HepG2 (cell line): ENCODE measurements around the gene AIDA. TPM values are rescaled to one million over a fixed set of nuclear protein-coding genes. Genes with fewer than 3 reads are reported as not detected.

Source experiments
- DMAP1 ChIP-seq: IDR thresholded peaks from 2 replicates; pipeline ENCODE4 v1.6.1; 2016
- GATAD1 ChIP-seq: IDR thresholded peaks from 2 replicates; pipeline ENCODE4 v1.6.1; 2016; ENCODE audit warnings: missing genetic modification reagents, missing compliant biosample characterization
- HNRNPLL ChIP-seq: fragments of 200-400 bp; formaldehyde crosslinking; IDR thresholded peaks from 2 replicates; pipeline ENCODE4 v1.6.1; 2017; ENCODE audit warnings: mild to moderate bottlenecking, low read depth, low read length; ENCODE audit not compliant: poor library complexity, severe bottlenecking
- JDP2 ChIP-seq: sonication (generic); formaldehyde crosslinking; IDR thresholded peaks from 2 replicates; pipeline ENCODE4 v1.8.1; 2022; ENCODE audit warnings: missing genetic modification reagents, borderline replicate concordance
- KDM3A ChIP-seq: IDR thresholded peaks from 2 replicates; pipeline ENCODE4 v1.6.1; 2018; ENCODE audit warnings: low read depth, missing compliant biosample characterization
- MEIS1 ChIP-seq: sonication (generic); formaldehyde crosslinking; IDR thresholded peaks from 2 replicates; pipeline ENCODE4 v1.9.0; 2021; ENCODE audit warnings: mild to moderate bottlenecking, missing genetic modification reagents, moderate library complexity, borderline replicate concordance
- SMARCC2 ChIP-seq: fragments of 450-650 bp; IDR thresholded peaks from 2 replicates; pipeline ENCODE4 v1.6.1; 2017; ENCODE audit warnings: antibody characterized with exemption, mild to moderate bottlenecking
- SNAI1 ChIP-seq: sonication (generic); formaldehyde crosslinking; IDR thresholded peaks from 2 replicates; pipeline ENCODE4 v1.5.0; 2020; ENCODE audit warnings: mild to moderate bottlenecking, missing genetic modification reagents, borderline replicate concordance
- TBX2 ChIP-seq: sonication (generic); formaldehyde crosslinking; IDR thresholded peaks from 2 replicates; pipeline ENCODE4 v1.5.0; 2020; ENCODE audit warnings: missing genetic modification reagents, mild to moderate bottlenecking, borderline replicate concordance
- TEAD3 ChIP-seq: optimal IDR thresholded peaks from 2 replicates; pipeline ENCODE3; 2016; ENCODE audit warnings: borderline replicate concordance
- TFAP4 ChIP-seq: sonication (generic); IDR thresholded peaks from 2 replicates; pipeline ENCODE4 v1.6.1; 2016; ENCODE audit warnings: low read depth, borderline replicate concordance
- ZMYM3 ChIP-seq: sonication (generic); formaldehyde crosslinking; IDR thresholded peaks from 2 replicates; pipeline ENCODE4 v1.5.1; 2020; ENCODE audit warnings: mild to moderate bottlenecking, missing genetic modification reagents
- ZNF143 ChIP-seq: sonication (generic); formaldehyde crosslinking; IDR thresholded peaks from 2 replicates; pipeline ENCODE4 v1.4.0; 2020; ENCODE audit warnings: missing genetic modification reagents
- ZNF292 ChIP-seq: sonication (generic); formaldehyde crosslinking; IDR thresholded peaks from 2 replicates; pipeline ENCODE4 v1.8.1; 2022; ENCODE audit warnings: mild to moderate bottlenecking, low read depth, missing genetic modification reagents, borderline replicate concordance
- ZNF484 ChIP-seq: sonication (generic); formaldehyde crosslinking; IDR thresholded peaks from 2 replicates; pipeline ENCODE4 v1.5.1; 2020; ENCODE audit warnings: mild to moderate bottlenecking, low read depth, missing genetic modification reagents, borderline replicate concordance
- polyA plus RNA-seq, 8 experiments: library from polyadenylated mRNA; depleted of rRNA in 3 of 8; stranded (reverse) in 7 of 8; unstranded in 1 of 8; fragments of >200 nt; fragmentation: Illumina TruSeq in 4 of 8; extraction: Trizol in 4 of 8; gene quantifications; 2 replicates each; pipeline versions ENCODE4 v1.2.1 to v1.2.3, GENCODE V29; 2011 to 2016; ENCODE audit warnings: low read depth in 4 of 8, missing spikeins in 1 of 8, mixed read lengths in 1 of 8; ENCODE audit not compliant: insufficient read depth in 1 of 8
- total RNA-seq, 5 experiments: library from RNA; depleted of rRNA; stranded (reverse); fragments of >200 nt; fragmentation: Illumina TruSeq; extraction: Trizol; gene quantifications; 2 replicates each; pipeline ENCODE4 v1.2.3, GENCODE V29; 2016; ENCODE audit warnings: low read depth in 1 of 5
- TF ChIP-seq, protein P1 (sequence below): sonication (generic); formaldehyde crosslinking; IDR thresholded peaks from 2 replicates; pipeline ENCODE4 v1.4.0; 2020; ENCODE audit warnings: missing genetic modification reagents
- TF ChIP-seq, protein P2 (sequence below): sonication (generic); formaldehyde crosslinking; IDR thresholded peaks from 2 replicates; pipeline ENCODE4 v1.4.0; 2020; ENCODE audit warnings: missing genetic modification reagents

AIDA gene
- total and polyA plus RNA-seq, 2 of the 13 experiments (the other 11 are each of a cell fraction or from before 2014, with no cell fraction given): 17.5 to 35.4 TPM

DNA sequence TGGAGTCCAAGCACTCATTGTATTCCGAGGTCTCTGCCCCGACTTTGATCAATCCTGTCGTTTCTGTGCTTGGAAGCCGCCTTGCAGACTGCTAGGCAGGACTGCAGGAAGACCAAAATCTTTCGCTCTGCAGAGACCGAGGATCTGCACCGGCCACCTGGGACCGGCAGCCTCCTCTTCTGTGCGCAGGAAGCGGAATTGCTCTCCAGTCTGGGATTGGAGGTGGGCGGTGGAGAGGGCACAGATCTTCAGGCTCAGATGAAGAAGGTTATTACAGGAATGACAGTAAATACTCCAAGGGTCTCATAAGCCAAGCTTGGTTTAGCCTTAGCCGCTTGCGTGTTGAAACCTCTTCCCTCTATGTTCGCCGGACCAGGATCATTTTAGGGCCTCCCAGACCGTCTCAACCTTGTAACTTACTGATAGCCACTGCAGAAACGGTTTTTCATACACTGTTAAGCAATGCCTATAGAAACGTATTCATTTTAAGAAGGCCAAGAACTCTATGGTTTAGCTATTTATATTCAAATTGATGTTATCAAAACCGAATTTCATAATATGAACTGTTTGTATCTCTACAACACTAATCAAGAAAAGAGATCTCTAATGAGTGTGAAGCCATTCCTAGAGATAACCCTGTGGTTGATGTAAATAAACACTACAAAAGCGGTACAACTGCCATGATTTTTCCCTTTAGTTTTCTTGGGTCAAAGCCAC is 93.3 kb downstream of the AIDA start (continued):
- TF ChIP-seq, protein P1, sequence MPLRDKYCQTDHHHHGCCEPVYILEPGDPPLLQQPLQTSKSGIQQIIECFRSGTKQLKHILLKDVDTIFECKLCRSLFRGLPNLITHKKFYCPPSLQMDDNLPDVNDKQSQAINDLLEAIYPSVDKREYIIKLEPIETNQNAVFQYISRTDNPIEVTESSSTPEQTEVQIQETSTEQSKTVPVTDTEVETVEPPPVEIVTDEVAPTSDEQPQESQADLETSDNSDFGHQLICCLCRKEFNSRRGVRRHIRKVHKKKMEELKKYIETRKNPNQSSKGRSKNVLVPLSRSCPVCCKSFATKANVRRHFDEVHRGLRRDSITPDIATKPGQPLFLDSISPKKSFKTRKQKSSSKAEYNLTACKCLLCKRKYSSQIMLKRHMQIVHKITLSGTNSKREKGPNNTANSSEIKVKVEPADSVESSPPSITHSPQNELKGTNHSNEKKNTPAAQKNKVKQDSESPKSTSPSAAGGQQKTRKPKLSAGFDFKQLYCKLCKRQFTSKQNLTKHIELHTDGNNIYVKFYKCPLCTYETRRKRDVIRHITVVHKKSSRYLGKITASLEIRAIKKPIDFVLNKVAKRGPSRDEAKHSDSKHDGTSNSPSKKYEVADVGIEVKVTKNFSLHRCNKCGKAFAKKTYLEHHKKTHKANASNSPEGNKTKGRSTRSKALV (CRISPR knock-in tag): peak; percentile 53; the same call in 1 of the 2 replicates
- TF ChIP-seq ZNF292 (CRISPR knock-in tag): 0 out of 2 replicates have a peak, but pooled peaks have one; percentile 24
- 0 out of 2 replicates have a peak, but pooled peaks have one; percentile 45 for TF ChIP-seq ZNF143 (CRISPR knock-in tag)
- TF ChIP-seq TFAP4: 0 out of 2 replicates have a peak, but pooled peaks have one; percentile 11
- 0 out of 2 replicates have a peak, but pooled peaks have one; percentile 5 for TF ChIP-seq TBX2 (CRISPR knock-in tag)
- TF ChIP-seq TEAD3 (CRISPR knock-in tag): peak; percentile 20
- peak; percentile 55; the same call in 1 of the 2 replicates for TF ChIP-seq SNAI1 (CRISPR knock-in tag)
- 0 out of 2 replicates have a peak, but pooled peaks have one; percentile 11 for TF ChIP-seq DMAP1 (CRISPR knock-in tag)
- TF ChIP-seq ZMYM3 (CRISPR knock-in tag): 0 out of 2 replicates have a peak, but pooled peaks have one; percentile 16
- TF ChIP-seq MEIS1 (CRISPR knock-in tag): no peak
- peak; percentile 64 for TF ChIP-seq HNRNPLL
- TF ChIP-seq ZNF484: no peak
- TF ChIP-seq, protein P2, sequence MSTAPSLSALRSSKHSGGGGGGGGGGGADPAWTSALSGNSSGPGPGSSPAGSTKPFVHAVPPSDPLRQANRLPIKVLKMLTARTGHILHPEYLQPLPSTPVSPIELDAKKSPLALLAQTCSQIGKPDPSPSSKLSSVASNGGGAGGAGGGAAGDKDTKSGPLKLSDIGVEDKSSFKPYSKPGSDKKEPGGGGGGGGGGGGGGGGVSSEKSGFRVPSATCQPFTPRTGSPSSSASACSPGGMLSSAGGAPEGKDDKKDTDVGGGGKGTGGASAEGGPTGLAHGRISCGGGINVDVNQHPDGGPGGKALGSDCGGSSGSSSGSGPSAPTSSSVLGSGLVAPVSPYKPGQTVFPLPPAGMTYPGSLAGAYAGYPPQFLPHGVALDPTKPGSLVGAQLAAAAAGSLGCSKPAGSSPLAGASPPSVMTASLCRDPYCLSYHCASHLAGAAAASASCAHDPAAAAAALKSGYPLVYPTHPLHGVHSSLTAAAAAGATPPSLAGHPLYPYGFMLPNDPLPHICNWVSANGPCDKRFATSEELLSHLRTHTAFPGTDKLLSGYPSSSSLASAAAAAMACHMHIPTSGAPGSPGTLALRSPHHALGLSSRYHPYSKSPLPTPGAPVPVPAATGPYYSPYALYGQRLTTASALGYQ: no peak
- no peak for TF ChIP-seq SMARCC2
- TF ChIP-seq KDM3A (CRISPR knock-in tag): 0 out of 2 replicates have a peak, but pooled peaks have one; percentile 30
- TF ChIP-seq JDP2 (CRISPR knock-in tag): no peak
- TF ChIP-seq GATAD1: 0 out of 2 replicates have a peak, but pooled peaks have one; percentile 14
- TF ChIP-seq, all 625 proteins: peak for 19
